Mesendoderm (in vitro differentiated cells): ENCODE data around the gene AAK1.

Experiments used
- DNase-seq: peaks from one replicate; pipeline ENCODE4 v3.0.0; 2013
- H2AK5ac ChIP-seq: 2 replicates; pipeline ENCODE4 v1.6.1; 2013; ENCODE audit warnings: low read length, inconsistent platforms
- H2BK120ac ChIP-seq: 2 replicates; pipeline ENCODE4 v1.6.1; 2013; ENCODE audit warnings: low read depth, mild to moderate bottlenecking, low read length, moderate library complexity, mixed read lengths
- H2BK15ac ChIP-seq: replicated peaks from 2 replicates; pipeline ENCODE4 v1.6.1; 2013; ENCODE audit warnings: low read depth, mild to moderate bottlenecking, moderate library complexity
- H2BK5ac ChIP-seq: 2 replicates; pipeline ENCODE4 v1.6.1; 2013; ENCODE audit warnings: low read length, inconsistent platforms
- H3K18ac ChIP-seq: 2 replicates; pipeline ENCODE4 v1.6.1; 2013; ENCODE audit warnings: mild to moderate bottlenecking, low read length, mixed read lengths
- H3K23ac ChIP-seq: one replicate; pipeline ENCODE4 v1.6.1; 2013; ENCODE audit warnings: low read length
- H3K27ac ChIP-seq: 2 replicates; pipeline ENCODE4 v1.5.1; 2013; ENCODE audit warnings: low read depth, mild to moderate bottlenecking, inconsistent platforms, low read length, moderate library complexity
- H3K27me3 ChIP-seq: 2 replicates; pipeline ENCODE4 v1.6.1; 2013; ENCODE audit warnings: low read length, control low read depth, mild to moderate bottlenecking, inconsistent platforms; ENCODE audit not compliant: insufficient read depth, poor library complexity
- H3K36me3 ChIP-seq: 2 replicates; pipeline ENCODE4 v1.6.1; 2013; ENCODE audit warnings: low read length, inconsistent platforms; ENCODE audit not compliant: control insufficient read depth, insufficient read depth
- H3K4ac ChIP-seq: one replicate; pipeline ENCODE4 v1.6.1; 2013; ENCODE audit warnings: low read depth, mild to moderate bottlenecking, low read length, moderate library complexity
- H3K4me1 ChIP-seq: 2 replicates; pipeline ENCODE4 v1.6.1; 2013; ENCODE audit warnings: low read depth, low read length, inconsistent platforms; ENCODE audit not compliant: control insufficient read depth
- H3K4me2 ChIP-seq: 2 replicates; pipeline ENCODE4 v1.6.1; 2013; ENCODE audit warnings: low read length
- H3K4me3 ChIP-seq: 2 replicates; pipeline ENCODE4 v1.5.1; 2013; ENCODE audit warnings: mild to moderate bottlenecking, low read length
- H3K56ac ChIP-seq: one replicate; pipeline ENCODE4 v1.6.1; 2013; ENCODE audit warnings: low read length
- H3K79me1 ChIP-seq: 2 replicates; pipeline ENCODE4 v1.6.1; 2013; ENCODE audit warnings: low read length, inconsistent platforms
- H3K79me2 ChIP-seq: 2 replicates; pipeline ENCODE4 v1.6.1; 2013; ENCODE audit warnings: mild to moderate bottlenecking, low read length; ENCODE audit not compliant: control insufficient read depth, insufficient read depth
- H3K9ac ChIP-seq: 2 replicates; pipeline ENCODE4 v1.6.1; 2013; ENCODE audit warnings: low read length, inconsistent platforms
- H4K5ac ChIP-seq: one replicate; pipeline ENCODE4 v1.6.1; 2013; ENCODE audit warnings: low read length
- H4K8ac ChIP-seq: one replicate; pipeline ENCODE4 v1.6.1; 2013; ENCODE audit warnings: low read depth, mild to moderate bottlenecking, control low read depth, low read length, moderate library complexity
- WGBS: extraction: QIAGEN DNeasy Blood & Tissue Kit; methylation state at CpG from one replicate; pipeline ENCODE4 v1.1.7; 2013; ENCODE audit warnings: low lambda C conversion rate, missing lambda C conversion rate; ENCODE audit not compliant: insufficient coverage; ENCODE audit errors: extremely low coverage; 5-methylcytosine and 5-hydroxymethylcytosine counted together

AAK1 gene

GRCh38 chr2:69469375-69469774 lies 174.2 kb downstream of the AAK1 start:
- Histone ChIP-seq H2BK5ac (no peak overlapping the region), H3K79me2 (no peaks in the 10 kb centered on the region), H4K8ac (no peak overlapping the region), H3K4me1 (peaks cover 2% of the 10 kb centered on the region), H3K27me3 (no peaks in the 10 kb centered on the region), H3K23ac (no peak overlapping the region), H3K18ac (peak overlapping the region; percentile 11), H3K4ac (peak overlapping the region; percentile 81), H3K79me1 (no peaks in the 10 kb centered on the region), H3K9ac (no peak overlapping the region), H3K56ac (no peak overlapping the region), H2BK15ac (no peak overlapping the region), H3K4me3 (no peak overlapping the region), H4K5ac (no peak overlapping the region), H3K36me3 (peaks cover 3% of the 10 kb centered on the region), H3K27ac (no peak overlapping the region), H2AK5ac (no peak overlapping the region), H2BK120ac (no peak overlapping the region), H3K4me2 (no peak overlapping the region)
- no CpG with 5 or more reads among the region's 3 CpGs for WGBS
- DNase-seq: no peak

GRCh38 chr2:69466728-69467127 lies 176.8 kb downstream of the AAK1 start:
- H3K9ac ChIP-seq: no peak overlapping the region
- H2BK5ac ChIP-seq: no peak overlapping the region
- H3K4me2 ChIP-seq: no peak overlapping the region
- H4K8ac ChIP-seq: no peak overlapping the region
- H2BK15ac ChIP-seq: no peak overlapping the region
- H2BK120ac ChIP-seq: no peak overlapping the region
- H3K4me3 ChIP-seq: no peak overlapping the region
- H4K5ac ChIP-seq: no peak overlapping the region
- no peak overlapping the region for H3K18ac ChIP-seq
- H3K23ac ChIP-seq: no peak overlapping the region
- no peaks in the 10 kb centered on the region for H3K27me3 ChIP-seq
- no peak for DNase-seq
- no peaks in the 10 kb centered on the region for H3K79me2 ChIP-seq
- H3K27ac ChIP-seq: no peak overlapping the region
- WGBS: no CpG with 5 or more reads among the region's 8 CpGs
- H3K36me3 ChIP-seq: peaks cover 3% of the 10 kb centered on the region
- H3K79me1 ChIP-seq: no peaks in the 10 kb centered on the region
- H3K56ac ChIP-seq: no peak overlapping the region
- H3K4ac ChIP-seq: no peak overlapping the region
- H2AK5ac ChIP-seq: no peak overlapping the region
- peaks cover 2% of the 10 kb centered on the region for H3K4me1 ChIP-seq

GRCh38 chr2:69465513-69466456 lies 177.8 kb downstream of the AAK1 start:
- Histone ChIP-seq H3K9ac (no peak overlapping the region), H2AK5ac (no peak overlapping the region), H2BK15ac (no peak overlapping the region), H2BK5ac (no peak overlapping the region), H3K4ac (no peak overlapping the region), H3K4me1 (peaks cover 2% of the 10 kb centered on the region), H3K18ac (no peak overlapping the region), H4K8ac (no peak overlapping the region), H4K5ac (no peak overlapping the region), H3K27me3 (no peaks in the 10 kb centered on the region), H3K4me2 (no peak overlapping the region), H2BK120ac (no peak overlapping the region), H3K4me3 (no peak overlapping the region), H3K36me3 (peaks cover 3% of the 10 kb centered on the region), H3K79me1 (no peaks in the 10 kb centered on the region), H3K27ac (no peak overlapping the region), H3K23ac (no peak overlapping the region), H3K79me2 (no peaks in the 10 kb centered on the region), H3K56ac (no peak overlapping the region)
- WGBS: no CpG with 5 or more reads among the region's 14 CpGs
- no peak for DNase-seq

DNA sequence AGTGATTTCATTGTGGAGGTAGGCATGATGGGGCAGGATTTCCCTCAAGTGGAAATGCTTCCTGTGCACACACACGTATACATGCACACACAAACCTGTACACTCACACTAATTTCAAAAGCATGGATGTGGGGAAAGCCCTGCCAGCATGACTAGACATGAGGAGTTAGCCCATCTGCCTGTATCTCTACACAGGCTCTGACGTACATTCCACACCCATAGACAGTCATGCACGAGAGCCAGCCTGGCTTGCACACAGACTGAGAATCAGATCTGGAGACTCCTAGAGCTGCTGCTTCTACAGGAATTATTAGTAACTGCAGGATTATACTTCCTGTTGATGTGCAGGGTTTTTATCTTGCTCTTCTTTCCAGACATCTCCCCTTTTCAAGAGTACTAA lies 179.0 kb downstream of the AAK1 start:
- H2BK15ac ChIP-seq: no peak overlapping the region
- no peak overlapping the region for H3K4me2 ChIP-seq
- H3K79me1 ChIP-seq: no peaks in the 10 kb centered on the region
- no peak overlapping the region for H3K4me3 ChIP-seq
- no peak overlapping the region for H3K56ac ChIP-seq
- DNase-seq: no peak
- no peak overlapping the region for H2AK5ac ChIP-seq
- H3K27me3 ChIP-seq: no peaks in the 10 kb centered on the region
- H4K8ac ChIP-seq: no peak overlapping the region
- WGBS: no CpG with 5 or more reads among the region's 3 CpGs
- no peak overlapping the region for H2BK5ac ChIP-seq
- no peak overlapping the region for H2BK120ac ChIP-seq
- H3K9ac ChIP-seq: no peak overlapping the region
- H3K36me3 ChIP-seq: peaks cover 3% of the 10 kb centered on the region
- H3K4ac ChIP-seq: no peak overlapping the region
- H3K18ac ChIP-seq: no peak overlapping the region
- no peaks in the 10 kb centered on the region for H3K79me2 ChIP-seq
- no peak overlapping the region for H4K5ac ChIP-seq
- no peak overlapping the region for H3K23ac ChIP-seq
- no peak overlapping the region for H3K27ac ChIP-seq
- H3K4me1 ChIP-seq: peaks cover under 1% of the 10 kb centered on the region

GRCh38 chr2:69462780-69463179 lies 180.8 kb downstream of the AAK1 start:
- no peak overlapping the region for H3K23ac ChIP-seq
- H2AK5ac ChIP-seq: no peak overlapping the region
- H3K4me2 ChIP-seq: no peak overlapping the region
- no peak overlapping the region for H3K4me3 ChIP-seq
- WGBS: no CpG with 5 or more reads among the region's 3 CpGs
- no peak overlapping the region for H3K9ac ChIP-seq
- peaks cover 3% of the 10 kb centered on the region for H3K36me3 ChIP-seq
- H2BK120ac ChIP-seq: no peak overlapping the region
- H3K56ac ChIP-seq: no peak overlapping the region
- H2BK15ac ChIP-seq: no peak overlapping the region
- no peak overlapping the region for H3K27ac ChIP-seq
- H4K8ac ChIP-seq: no peak overlapping the region
- no peak overlapping the region for H3K18ac ChIP-seq
- H3K4ac ChIP-seq: no peak overlapping the region
- H4K5ac ChIP-seq: no peak overlapping the region
- H3K79me1 ChIP-seq: no peaks in the 10 kb centered on the region
- DNase-seq: no peak
- H3K4me1 ChIP-seq: no peaks in the 10 kb centered on the region
- H2BK5ac ChIP-seq: no peak overlapping the region
- H3K27me3 ChIP-seq: no peaks in the 10 kb centered on the region
- H3K79me2 ChIP-seq: no peaks in the 10 kb centered on the region
